K562 (cell line): Measurements from ENCODE around the gene TNFRSF6B. TPM values are rescaled to one million over a fixed set of nuclear protein-coding genes. Genes with fewer than 3 reads are reported as not detected.
A peak's percentile ranks its signal among the peaks of the same experiment; 100 is the strongest.

Experiments used
- ATF3 ChIP-seq, 2 experiments: fragments of 450-650 bp in 1 of 2; sonication (generic) in 1 of 2; formaldehyde crosslinking in 1 of 2; IDR thresholded peaks in 1 of 2; conservative IDR thresholded peaks in 1 of 2; 2 replicates each; pipeline versions ENCODE4 v1.6.1 to v1.8.1; 2016 to 2023; ENCODE audit warnings: mild to moderate bottlenecking in 2 of 2, moderate library complexity in 2 of 2, inconsistent platforms in 1 of 2, missing genetic modification reagents in 1 of 2
- CHCHD3 ChIP-seq: fragments of 250-450 bp; sonication (Bioruptor Pico); IDR thresholded peaks from 2 replicates; pipeline ENCODE4 v2.1.2; 2022; ENCODE audit warnings: mild to moderate bottlenecking
- CLOCK ChIP-seq: fragments of 250-450 bp; sonication (Bioruptor Pico); IDR thresholded peaks from 2 replicates; pipeline ENCODE4 v1.4.0; 2020; ENCODE audit warnings: mild to moderate bottlenecking, moderate library complexity, borderline replicate concordance
- KHSRP ChIP-seq: fragments of 450-650 bp; IDR thresholded peaks from 2 replicates; pipeline ENCODE4 v1.6.1; 2017
- KLF6 ChIP-seq: fragments of 250-450 bp; sonication (Bioruptor Pico); IDR thresholded peaks from 2 replicates; pipeline ENCODE4 v1.4.0; 2020; ENCODE audit warnings: mild to moderate bottlenecking, moderate library complexity, borderline replicate concordance
- MCM3 ChIP-seq: fragments of 450-650 bp; IDR thresholded peaks from 2 replicates; pipeline ENCODE4 v1.6.1; 2016
- MYBL2 ChIP-seq, 2 experiments: fragments of 450-650 bp in 1 of 2; sonication (generic) in 1 of 2; formaldehyde crosslinking in 1 of 2; IDR thresholded peaks; 2 replicates each; pipeline versions ENCODE4 v1.6.1 to v1.8.1; 2017 to 2022; ENCODE audit warnings: borderline replicate concordance in 1 of 2, inconsistent platforms in 1 of 2, low read depth in 1 of 2, mild to moderate bottlenecking in 1 of 2, missing genetic modification reagents in 1 of 2, moderate library complexity in 1 of 2
- PTRF ChIP-seq: fragments of 450-650 bp; IDR thresholded peaks from 2 replicates; pipeline ENCODE4 v1.6.1; 2016; ENCODE audit warnings: mild to moderate bottlenecking, missing genetic modification characterization, missing compliant biosample characterization
- SIX5 ChIP-seq, 2 experiments: IDR thresholded peaks; 2 replicates each; pipeline ENCODE4 v1.6.1; 2011; ENCODE audit warnings: low read length in 2 of 2, borderline replicate concordance in 1 of 2, low read depth in 1 of 2, mild to moderate bottlenecking in 1 of 2, moderate library complexity in 1 of 2; ENCODE audit not compliant: insufficient read depth in 1 of 2
- SUPT5H ChIP-seq: fragments of 450-650 bp; IDR thresholded peaks from 2 replicates; pipeline ENCODE4 v1.6.1; 2016
- TAF1 ChIP-seq: IDR thresholded peaks from 2 replicates; pipeline ENCODE4 v1.6.1; 2011; ENCODE audit warnings: mild to moderate bottlenecking, low read length, moderate library complexity; ENCODE audit not compliant: insufficient read depth, control insufficient read depth, severe bottlenecking; ENCODE audit errors: extremely low read depth
- TCF7L2 ChIP-seq: fragments of 150-350 bp; IDR thresholded peaks from 2 replicates; pipeline ENCODE4 v1.6.1; 2016; ENCODE audit warnings: low read depth, mild to moderate bottlenecking, low read length, moderate library complexity
- ZBTB5 ChIP-seq: fragments of 450-650 bp; IDR thresholded peaks from 2 replicates; pipeline ENCODE4 v1.6.1; 2017; ENCODE audit warnings: antibody characterized with exemption
- ZNF133 ChIP-seq: fragments of 250-450 bp; sonication (Bioruptor Pico); IDR thresholded peaks from 2 replicates; pipeline ENCODE4 v1.4.0; 2020; ENCODE audit warnings: mild to moderate bottlenecking
- ZNF609 ChIP-seq: sonication (generic); formaldehyde crosslinking; IDR thresholded peaks from 2 replicates; pipeline ENCODE4 v1.8.1; 2023; ENCODE audit warnings: missing genetic modification reagents, mild to moderate bottlenecking, borderline replicate concordance
- polyA plus RNA-seq, 8 experiments: library from polyadenylated mRNA; depleted of rRNA in 4 of 8; stranded (reverse) in 5 of 8; unstranded in 3 of 8; fragments of >200 nt; fragmentation: Nextera tagmentation in 2 of 8; fragmentation: Illumina TruSeq in 1 of 8; extraction: Ambion mirVana in 2 of 8; extraction: Trizol in 1 of 8; gene quantifications; 2 replicates each; pipeline versions ENCODE4 v1.2.1 to v1.2.3, GENCODE V29; 2011 to 2014; ENCODE audit warnings: inconsistent platforms in 1 of 8, missing spikeins in 1 of 8
- total RNA-seq, 7 experiments: library from RNA; depleted of rRNA in 6 of 7; stranded (reverse); fragments of >200 nt in 6 of 7; fragmentation: Illumina TruSeq in 2 of 7; extraction: Trizol in 2 of 7; gene quantifications; 2 replicates each; pipeline versions ENCODE4 v1.2.1 to v1.2.3, GENCODE V29; 2011 to 2021; ENCODE audit warnings: low replicate concordance in 1 of 7

Gene TNFRSF6B
- total and polyA plus RNA-seq, 9 of the 15 experiments (the other 6 are each of a cell fraction or from before 2014, with no cell fraction given), result 0.10 to 3.5 (median 0.32) TPM; not detected in 6

- TF ChIP-seq TCF7L2 (no peak), CLOCK (CRISPR knock-in tag) (no peak), ZBTB5 (no peak), ATF3 (IDR thresholded peaks at IDR 0.05) (no peak), ATF3 (CRISPR knock-in tag; conservative IDR thresholded peaks at IDR 0.05) (no peak), PTRF (tag) (no peak), CHCHD3 (no peak), SIX5 (IDR thresholded peaks at IDR 0.05; ENCODE audit: borderline replicate concordance in 1 of 2, insufficient read depth in 1 of 2, low read depth in 1 of 2, low read length in 2 of 2) (no peak), MYBL2 (IDR thresholded peaks at IDR 0.05; ENCODE audit: low read depth) (no peak), MYBL2 (CRISPR knock-in tag; IDR thresholded peaks at IDR 0.05; ENCODE audit: borderline replicate concordance) (no peak), ZNF609 (CRISPR knock-in tag) (peak; percentile 82; the same call in 1 of the 2 replicates), KLF6 (CRISPR knock-in tag) (no peak), MCM3 (no peak), SUPT5H (peak; percentile 59; the same call in 1 of the 2 replicates), ZNF133 (CRISPR knock-in tag) (no peak), KHSRP (no peak), TAF1 (peak; percentile 87)
Observed at GRCh38 chr20:63653041-63653973, 43.1 kb upstream of the TNFRSF6B start, which contains the start of gene STMN3 (continued).
